Frontal cortex (tissue), 4 donors: ENCODE results near the gene RPH3AL. TPM values are rescaled to one million over a fixed set of nuclear protein-coding genes. Genes with fewer than 3 reads are reported as not detected.
"Not testable (repeated sequence)": the region's sequence is repeated elsewhere in the genome, so short reads cannot be mapped to it uniquely, and the experiment has no call there.

Source experiments
- DNase-seq, 2 donors: peaks; one replicate each; pipeline ENCODE4 v3.0.0; 2012; ENCODE audit warnings: low spot score in 2 of 2
- FAIRE-seq: peaks from 2 replicates; lab custom pipeline; 2012; peaks lifted over from hg19 to GRCh38; lab: Jason Lieb, UNC
- total RNA-seq: library from RNA; depleted of rRNA; stranded (reverse); fragments of >200 nt; gene quantifications from one replicate; pipeline ENCODE4 v1.2.3, GENCODE V29; 2014
- donor health status: control.
- donor health status: control.
- donor health status: control.

The RPH3AL gene
- total RNA-seq, 1 donor from 2014 or later, result 3.3 TPM

- DNase-seq, result no peak
- FAIRE-seq, result no peak
Measured at GRCh38 chr17:381516-381915, 28.9 kb upstream of the RPH3AL start.

DNA sequence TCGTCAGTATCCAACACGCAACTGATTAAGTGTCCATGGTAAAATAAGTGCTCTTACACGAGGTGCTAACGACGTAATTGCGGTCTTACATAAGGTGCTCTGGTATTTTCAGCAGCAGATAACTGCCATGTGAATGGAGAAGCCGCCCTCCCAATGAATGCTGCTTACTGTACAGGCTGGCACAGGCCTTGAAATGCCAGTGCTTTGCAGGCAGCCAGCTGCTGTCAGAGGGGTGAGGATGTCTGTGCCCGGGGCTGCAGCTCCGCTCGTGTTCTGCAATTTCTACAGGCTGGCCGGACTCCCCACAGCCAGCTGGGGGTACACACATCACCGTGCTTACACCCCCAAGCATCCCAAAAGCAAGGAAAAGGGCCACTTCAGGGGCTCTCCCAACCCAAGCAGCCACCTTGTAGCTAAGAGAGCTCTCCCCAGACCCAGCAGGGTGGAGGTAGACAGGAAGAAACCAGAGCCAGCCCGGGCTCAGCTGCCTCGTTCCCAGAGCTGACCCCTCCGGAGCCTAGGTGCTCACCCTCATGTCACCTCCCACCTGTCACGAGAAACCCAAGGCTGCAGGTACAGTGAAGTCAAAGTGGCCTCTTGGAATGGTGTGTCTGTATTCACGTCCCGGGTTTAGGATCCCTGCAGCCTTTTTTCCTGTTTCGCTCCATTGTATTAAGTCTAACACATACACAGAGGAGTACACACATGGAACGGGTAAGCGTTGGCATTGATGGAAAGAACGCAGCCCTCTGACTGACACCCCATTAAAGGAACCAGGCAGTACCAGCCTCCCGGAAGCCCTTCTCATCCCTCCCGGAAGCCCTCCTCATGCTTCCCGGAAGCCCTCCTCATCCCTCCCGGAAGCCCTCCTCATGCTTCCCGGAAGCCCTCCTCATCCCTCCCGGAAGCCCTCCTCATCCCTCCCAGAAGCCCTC is 27.2 kb upstream of the RPH3AL start:
- no peak for FAIRE-seq
- DNase-seq, result no peak

- no peak for DNase-seq
- no peak for FAIRE-seq
Measured at GRCh38 chr17:378068-378467, 25.5 kb upstream of the RPH3AL start.

DNA sequence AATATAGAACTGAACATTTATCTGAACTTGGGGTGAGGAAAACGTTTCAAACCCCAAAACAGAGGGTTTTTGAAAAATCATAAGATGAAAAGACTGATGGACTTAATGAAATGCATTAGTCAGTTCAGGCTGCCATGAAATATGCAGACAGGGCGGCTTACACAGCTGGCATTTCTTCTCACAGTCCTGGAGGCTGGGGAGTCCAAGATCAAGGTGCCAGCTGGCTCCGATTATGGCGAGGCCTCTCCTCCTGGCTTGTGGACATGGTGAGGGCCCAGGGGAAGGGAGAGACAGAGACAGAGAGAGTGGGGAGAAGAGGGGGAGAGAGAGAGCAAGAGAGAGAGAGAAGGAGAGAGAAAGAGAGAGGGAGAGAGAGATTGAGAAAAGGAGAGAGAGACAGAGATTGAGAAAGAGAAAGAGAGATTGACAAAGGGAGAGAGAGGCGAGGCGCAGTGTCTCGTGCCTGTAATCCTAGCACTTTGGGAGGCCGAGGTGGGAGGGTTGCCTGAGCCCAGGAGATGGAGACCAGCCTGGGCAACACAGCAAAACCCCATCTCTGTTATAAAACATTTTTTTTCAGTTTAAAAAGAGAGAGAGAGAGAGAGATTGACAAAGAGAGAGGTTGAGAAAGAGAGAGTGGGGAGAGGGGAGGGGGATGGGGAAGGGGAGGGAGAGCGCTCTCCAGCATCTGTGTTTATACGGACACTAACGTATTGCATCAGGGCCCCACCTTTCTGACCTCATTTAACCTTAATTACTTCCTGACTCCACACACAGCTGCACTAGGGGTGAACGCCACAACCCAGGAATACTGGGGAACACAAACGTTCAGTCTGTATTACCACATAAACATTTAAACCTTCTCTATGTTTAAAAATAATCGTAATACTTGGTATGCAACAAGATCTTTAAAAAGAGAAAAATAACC is 24.6 kb upstream of the RPH3AL start:
- DNase-seq, result no peak
- FAIRE-seq, result no peak

GRCh38 chr17:373613-374230 is 21.1 kb upstream of the RPH3AL start:
- FAIRE-seq, result no peak
- DNase-seq, result no peak

- no peak for DNase-seq
- FAIRE-seq, result no peak
Measured at GRCh38 chr17:372157-373152, 19.8 kb upstream of the RPH3AL start.

GRCh38 chr17:371583-371982 is 19.0 kb upstream of the RPH3AL start:
- FAIRE-seq, result no peak
- no peak for DNase-seq

- not testable (repeated sequence) for FAIRE-seq, DNase-seq
Measured at GRCh38 chr17:367656-368055, 15.0 kb upstream of the RPH3AL start.

DNA sequence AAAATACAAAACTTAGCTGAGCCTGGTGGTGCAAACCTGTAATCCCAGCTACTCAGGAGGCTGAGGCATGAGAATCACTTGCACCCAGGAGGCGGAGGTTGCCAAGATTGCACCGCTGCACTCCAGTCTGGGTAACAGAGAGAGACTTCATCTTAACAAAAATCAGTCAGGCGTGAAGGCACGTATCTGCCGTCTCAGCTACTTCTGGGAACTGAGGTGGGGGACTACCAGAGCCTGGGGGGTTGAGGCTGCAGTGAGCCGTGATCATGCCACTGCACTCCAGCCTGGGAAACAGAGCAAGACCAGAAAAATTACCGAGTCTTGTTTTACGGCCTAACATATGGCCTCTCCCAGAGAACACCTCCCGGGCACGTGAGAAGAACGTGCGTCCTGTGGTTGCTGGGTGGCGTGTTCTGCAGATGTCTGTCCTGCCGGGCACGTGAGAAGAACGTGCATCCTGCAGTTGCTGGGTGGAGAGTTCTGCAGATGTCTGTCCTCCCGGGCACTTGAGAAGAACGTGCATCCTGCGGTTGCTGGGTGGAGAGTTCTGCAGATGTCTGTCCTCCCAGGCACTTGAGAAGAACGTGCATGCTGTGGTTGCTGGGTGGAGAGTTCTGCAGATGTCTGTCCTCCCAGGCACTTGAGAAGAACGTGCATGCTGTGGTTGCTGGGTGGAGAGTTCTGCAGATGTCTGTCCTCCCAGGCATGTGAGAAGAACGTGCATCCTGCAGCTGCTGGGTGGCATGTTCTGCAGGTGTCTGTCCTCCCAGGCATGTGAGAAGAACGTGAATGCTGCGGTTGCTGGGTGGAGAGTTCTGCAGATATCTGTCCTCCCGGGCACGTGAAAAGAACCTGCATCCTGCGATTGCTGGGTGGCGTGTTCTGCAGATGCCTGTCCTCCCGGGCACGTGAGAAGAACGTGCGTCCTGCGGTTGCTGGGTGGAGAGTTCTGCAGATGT is 14.3 kb upstream of the RPH3AL start:
- not testable (repeated sequence) for FAIRE-seq, DNase-seq

GRCh38 chr17:364766-365165 is 12.2 kb upstream of the RPH3AL start:
- FAIRE-seq, result no peak
- no peak for DNase-seq

- FAIRE-seq, result no peak
- DNase-seq, result no peak
Measured at GRCh38 chr17:364308-364707, 11.7 kb upstream of the RPH3AL start.

- FAIRE-seq (no peak), DNase-seq (no peak)
Measured at GRCh38 chr17:362721-363120, 10.1 kb upstream of the RPH3AL start.

DNA sequence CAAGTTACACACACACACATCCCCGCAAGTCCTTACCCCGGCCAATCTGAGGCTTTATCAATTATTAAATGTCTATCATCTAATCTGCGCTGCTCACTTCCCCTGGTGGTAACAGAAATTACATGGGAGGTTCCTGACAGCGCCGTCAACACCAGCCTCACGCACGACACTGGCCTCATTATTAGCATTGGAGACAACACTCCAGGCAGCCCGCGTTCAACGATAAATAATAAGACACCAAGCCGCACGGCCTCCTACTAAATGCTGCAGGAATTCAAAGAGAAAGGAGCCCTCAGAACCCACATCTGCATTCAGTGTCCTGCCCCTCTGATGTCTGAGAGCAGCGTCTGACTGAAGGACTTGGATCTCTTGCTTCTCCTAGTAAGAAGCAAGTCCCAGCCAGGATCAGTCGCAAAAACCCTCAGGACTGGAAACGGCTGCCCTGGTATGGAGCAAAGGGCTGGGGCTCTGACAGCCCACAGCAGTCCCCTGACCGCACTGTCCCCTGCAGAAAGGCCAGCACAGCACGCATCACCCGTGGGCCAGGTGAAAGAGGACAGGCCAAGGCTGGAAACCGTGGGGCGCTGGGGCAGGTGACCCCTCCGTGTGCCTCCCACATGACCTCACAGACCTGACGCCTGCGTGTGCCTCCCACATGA is 7.6 kb upstream of the RPH3AL start:
- FAIRE-seq, result no peak
- no peak for DNase-seq

DNA sequence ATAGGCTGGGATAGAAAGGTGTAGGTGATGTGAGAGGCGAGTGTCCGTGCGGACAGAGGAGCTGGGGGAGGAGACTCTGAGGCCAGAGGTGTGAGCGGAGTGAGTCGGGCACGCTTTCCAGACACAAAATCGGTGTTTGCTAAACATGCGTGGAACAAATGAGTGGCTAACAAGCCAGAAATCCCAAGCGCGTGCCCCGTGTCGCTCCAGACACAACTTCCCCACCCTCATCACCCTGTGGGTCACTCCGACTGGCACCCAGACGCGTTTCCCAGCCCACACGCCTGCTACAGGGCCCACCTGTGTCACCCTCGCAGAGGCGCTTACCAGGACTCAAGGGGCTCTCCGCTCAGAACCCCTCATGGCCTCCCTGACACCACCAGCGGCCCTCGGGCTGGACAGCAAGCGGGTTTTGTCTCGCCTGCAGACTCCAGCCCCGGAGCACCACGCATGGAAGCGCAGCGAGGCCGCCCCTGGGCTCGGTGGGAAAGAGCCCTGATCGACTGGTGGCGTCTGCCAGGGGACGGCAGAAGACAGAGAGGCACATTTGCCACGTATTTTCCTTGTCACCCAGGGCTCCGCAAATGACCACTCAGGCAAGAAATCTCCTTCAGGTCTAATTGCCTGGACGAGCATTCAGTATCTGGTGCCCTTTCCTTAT is 6.0 kb upstream of the RPH3AL start:
- FAIRE-seq (no peak), DNase-seq (no peak)

DNA sequence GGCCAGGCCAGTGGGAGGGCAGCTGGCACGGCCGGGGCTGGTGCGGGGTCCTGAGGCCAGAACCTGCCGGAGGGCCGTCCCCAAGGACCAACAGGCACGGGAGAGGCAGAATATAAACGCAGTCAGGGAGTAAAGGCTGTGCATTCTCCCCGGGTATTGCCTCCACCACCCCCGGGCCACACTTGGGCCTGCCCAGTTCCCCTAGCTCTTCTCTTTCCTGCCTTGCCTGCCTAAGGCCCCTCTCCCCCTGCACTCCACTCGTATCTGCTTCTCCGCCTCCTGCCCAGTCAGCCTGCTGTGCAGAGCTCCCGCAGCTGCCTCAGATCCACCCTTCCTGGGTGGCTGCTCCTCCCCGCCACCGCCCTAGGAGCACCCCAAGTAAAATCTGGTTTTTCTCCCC is 5.0 kb upstream of the RPH3AL start:
- FAIRE-seq (no peak), DNase-seq (no peak)

DNA sequence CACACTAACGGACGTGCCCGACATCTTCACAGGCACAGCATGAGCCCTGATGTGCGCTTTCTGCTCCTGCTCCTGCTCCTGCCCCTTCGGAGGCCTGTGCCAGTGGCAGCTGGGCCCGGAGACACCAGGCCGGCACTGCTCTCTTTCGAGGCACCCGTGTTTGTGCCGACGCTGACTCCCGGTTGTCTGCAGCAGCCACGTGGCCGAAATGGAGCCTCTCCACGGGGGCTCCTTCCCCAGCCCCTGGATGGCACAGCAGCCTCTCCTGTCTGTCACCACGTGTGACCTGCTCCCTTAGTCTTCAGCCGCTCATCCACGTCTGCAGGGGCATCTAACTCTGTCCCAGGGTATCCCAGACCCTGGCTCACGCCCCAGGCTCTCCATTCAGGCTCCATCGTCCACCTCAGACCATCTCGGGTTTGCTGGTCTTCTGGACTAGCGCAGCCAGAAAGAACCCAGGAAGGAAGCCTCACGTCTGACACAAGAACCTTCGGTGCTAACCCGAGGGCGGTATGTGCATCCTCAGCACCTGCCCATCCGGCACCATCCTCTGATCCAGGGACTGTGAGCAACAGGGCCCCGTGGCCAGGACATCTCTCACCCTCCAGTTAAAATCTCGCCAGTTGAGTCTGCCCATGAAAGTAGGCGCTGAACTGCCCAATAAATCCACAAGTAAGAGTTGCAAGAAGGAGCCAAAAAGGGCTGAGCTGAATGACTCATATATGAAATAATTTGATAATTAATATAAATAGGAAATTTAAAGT is 4.2 kb upstream of the RPH3AL start:
- DNase-seq (no peak), FAIRE-seq (no peak)
